Keratinocyte (primary cell): ENCODE data around the gene NREP.

Source experiments
- CTCF ChIP-seq, 3 experiments: IDR thresholded peaks in 1 of 3; conservative IDR thresholded peaks in 1 of 3; optimal IDR thresholded peaks in 1 of 3; 2 replicates in 2 of 3; 3 replicates in 1 of 3; pipeline versions ENCODE3 to v1.5.1; 2011; ENCODE audit warnings: low read length in 3 of 3, mild to moderate bottlenecking in 3 of 3, moderate library complexity in 2 of 3, control low read depth in 1 of 3, inconsistent platforms in 1 of 3; ENCODE audit not compliant: insufficient read depth in 2 of 3; ENCODE audit errors: extremely low read depth in 1 of 3
- EZH2 ChIP-seq: IDR thresholded peaks from one replicate; pipeline ENCODE4 v1.6.1; 2012; ENCODE audit warnings: inconsistent platforms, mild to moderate bottlenecking, low read length, moderate library complexity

DNA sequence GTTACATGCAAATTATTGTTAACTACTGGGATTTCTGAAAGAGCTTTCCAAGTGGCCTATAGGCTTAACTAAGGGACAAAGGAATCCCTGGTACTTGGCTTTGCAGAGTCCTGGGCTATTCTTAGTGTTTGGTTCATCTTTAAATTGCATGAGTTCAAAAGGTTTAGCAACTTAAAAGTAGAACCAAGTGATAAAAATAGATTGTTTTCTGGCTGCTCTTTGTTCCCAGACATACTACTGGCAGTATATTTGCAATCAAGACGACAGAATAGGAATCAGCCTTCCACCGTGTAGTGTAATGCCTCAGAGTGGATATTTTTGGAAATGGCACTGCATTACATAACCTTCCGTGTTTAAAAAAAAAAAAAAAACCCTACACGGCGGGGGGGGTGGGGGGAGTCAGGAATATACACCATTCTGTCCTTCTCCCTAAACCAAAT is 1.0 kb downstream of the NREP start:
- TF ChIP-seq CTCF (optimal IDR thresholded peaks at IDR 0.05 in 1 of 3, IDR thresholded peaks at IDR 0.05 in 1 of 3, conservative IDR thresholded peaks at IDR 0.05 in 1 of 3; ENCODE audit: extremely low read depth in 1 of 3, insufficient read depth in 2 of 3, low read length in 3 of 3) (no peak), EZH2 (no peak)
